Stimulated activated CD4-positive, alpha-beta T cell treated with anti-CD3 and anti-CD28 coated beads, TNF-alpha, amount 100 ng/mL, for 48 hours (primary cell): ENCODE results near the gene EFNB2.

Experiments
- DNase-seq, 3 donors: peaks; one replicate each; pipeline ENCODE4 v3.0.0-alpha.2; 2020; ENCODE audit warnings: low read depth in 3 of 3

The EFNB2 gene

GRCh38 chr13:106525865-106526264 lies 9.6 kb downstream of the EFNB2 start:
- DNase-seq: no peak

- DNase-seq: no peak
Measured at GRCh38 chr13:106524108-106524507, 11.4 kb downstream of the EFNB2 start.

- DNase-seq: no peak
Measured at GRCh38 chr13:106523576-106523975, 11.9 kb downstream of the EFNB2 start.

- no peak for DNase-seq
Measured at GRCh38 chr13:106522898-106523525, 12.4 kb downstream of the EFNB2 start.

- no peak for DNase-seq
Measured at GRCh38 chr13:106522112-106522705, 13.3 kb downstream of the EFNB2 start.

- no peak for DNase-seq
Measured at GRCh38 chr13:106521095-106521799, 14.2 kb downstream of the EFNB2 start.

GRCh38 chr13:106520251-106521054 lies 15.0 kb downstream of the EFNB2 start:
- no peak for DNase-seq

GRCh38 chr13:106518512-106518911 lies 16.9 kb downstream of the EFNB2 start:
- DNase-seq: no peak

- no peak for DNase-seq
Measured at GRCh38 chr13:106517109-106517847, 18.2 kb downstream of the EFNB2 start.

- DNase-seq: no peak
Measured at GRCh38 chr13:106515635-106516254, 19.7 kb downstream of the EFNB2 start.

- no peak for DNase-seq
Measured at GRCh38 chr13:106514928-106515634, 20.4 kb downstream of the EFNB2 start.

GRCh38 chr13:106513025-106513983 lies 22.2 kb downstream of the EFNB2 start:
- DNase-seq: no peak

- DNase-seq: no peak
Measured at GRCh38 chr13:106507560-106508274, 27.7 kb downstream of the EFNB2 start.

- DNase-seq: no peak
Measured at GRCh38 chr13:106506286-106506685, 29.2 kb downstream of the EFNB2 start.

GRCh38 chr13:106505732-106506131 lies 29.7 kb downstream of the EFNB2 start:
- DNase-seq: no peak

- DNase-seq: no peak
Measured at GRCh38 chr13:106505295-106505694, 30.2 kb downstream of the EFNB2 start.

GRCh38 chr13:106503730-106504453 lies 31.6 kb downstream of the EFNB2 start:
- no peak for DNase-seq

GRCh38 chr13:106503272-106503671 lies 32.2 kb downstream of the EFNB2 start:
- DNase-seq: no peak
